Measurements from ENCODE around the gene SLC1A7.

SLC1A7 gene

GRCh38 chr1:53114581-53115400 lies 27.6 kb downstream of the SLC1A7 start:
- DNase-seq = no peak

DNA sequence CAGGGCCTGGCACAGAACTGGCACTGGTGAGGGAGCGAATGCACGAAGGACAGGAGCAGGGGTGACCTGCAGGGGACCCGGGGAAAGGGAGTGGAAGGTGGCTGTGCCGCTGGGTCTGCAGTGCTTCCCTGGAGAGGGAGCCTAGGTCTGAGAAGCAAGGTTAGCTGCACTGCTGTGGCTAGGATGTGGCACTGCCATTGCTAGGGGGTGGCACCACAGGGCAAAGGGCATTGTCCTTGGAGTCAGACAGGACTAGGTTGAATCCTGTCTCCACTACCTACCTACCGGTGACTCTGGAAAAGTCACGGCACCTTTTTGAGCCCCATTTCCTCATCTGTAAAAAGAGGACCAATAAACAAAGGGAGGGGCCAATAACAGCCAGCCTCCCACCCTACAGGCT lies 28.3 kb downstream of the SLC1A7 start:
- no peak for DNase-seq

GRCh38 chr1:53112861-53113260 lies 29.6 kb downstream of the SLC1A7 start:
- no peak for DNase-seq

DNA sequence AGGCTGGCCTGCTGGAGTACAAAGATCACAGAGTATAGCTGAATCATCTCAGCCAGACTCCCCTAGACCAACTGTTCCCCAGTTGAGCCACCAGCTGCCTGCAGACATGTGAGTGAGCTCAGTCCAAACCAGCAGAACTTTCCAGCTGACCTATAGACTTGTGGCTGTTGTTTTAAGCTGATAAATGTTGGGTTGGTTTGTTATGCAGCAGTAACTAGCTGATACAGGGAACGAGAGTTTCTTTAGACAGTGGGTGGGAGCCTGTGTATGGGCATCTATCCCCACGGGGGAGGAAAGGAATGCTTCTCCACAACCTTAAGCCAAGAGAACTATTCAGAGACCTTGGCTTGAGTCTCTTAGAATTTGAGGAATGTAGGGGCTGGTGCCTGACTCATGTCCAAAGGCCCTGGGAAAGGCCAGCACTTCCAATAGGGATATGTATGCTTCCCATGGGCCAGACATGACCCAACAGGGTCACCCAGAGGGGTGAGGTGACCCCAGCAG lies 30.1 kb downstream of the SLC1A7 start:
- no peak for DNase-seq

GRCh38 chr1:53111693-53112092 lies 30.7 kb downstream of the SLC1A7 start:
- no peak for DNase-seq

DNA sequence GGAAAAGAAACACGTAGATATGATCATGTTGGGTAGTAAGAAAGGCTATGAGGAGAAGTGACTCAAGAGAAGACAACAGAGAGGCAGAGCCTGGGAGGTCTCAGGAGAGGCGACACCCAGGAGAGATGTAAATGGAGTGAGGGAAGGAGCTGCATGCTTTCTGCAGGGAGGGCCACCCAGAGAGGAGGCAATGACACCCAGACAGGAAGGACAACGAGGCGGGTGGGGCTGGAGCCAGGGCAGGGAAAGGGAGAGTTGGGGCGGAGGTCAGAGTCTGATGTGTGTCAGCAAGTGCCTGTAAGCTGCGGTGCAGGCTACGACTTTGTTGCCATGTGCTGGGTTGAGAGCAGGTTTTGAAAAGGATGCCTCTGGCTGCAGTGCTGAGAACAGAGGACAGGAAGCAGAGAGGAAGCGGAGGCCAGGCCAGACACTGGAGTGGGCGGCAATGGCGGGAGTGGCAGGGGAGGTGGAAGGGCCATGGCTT lies 31.3 kb downstream of the SLC1A7 start:
- DNase-seq = no peak

DNA sequence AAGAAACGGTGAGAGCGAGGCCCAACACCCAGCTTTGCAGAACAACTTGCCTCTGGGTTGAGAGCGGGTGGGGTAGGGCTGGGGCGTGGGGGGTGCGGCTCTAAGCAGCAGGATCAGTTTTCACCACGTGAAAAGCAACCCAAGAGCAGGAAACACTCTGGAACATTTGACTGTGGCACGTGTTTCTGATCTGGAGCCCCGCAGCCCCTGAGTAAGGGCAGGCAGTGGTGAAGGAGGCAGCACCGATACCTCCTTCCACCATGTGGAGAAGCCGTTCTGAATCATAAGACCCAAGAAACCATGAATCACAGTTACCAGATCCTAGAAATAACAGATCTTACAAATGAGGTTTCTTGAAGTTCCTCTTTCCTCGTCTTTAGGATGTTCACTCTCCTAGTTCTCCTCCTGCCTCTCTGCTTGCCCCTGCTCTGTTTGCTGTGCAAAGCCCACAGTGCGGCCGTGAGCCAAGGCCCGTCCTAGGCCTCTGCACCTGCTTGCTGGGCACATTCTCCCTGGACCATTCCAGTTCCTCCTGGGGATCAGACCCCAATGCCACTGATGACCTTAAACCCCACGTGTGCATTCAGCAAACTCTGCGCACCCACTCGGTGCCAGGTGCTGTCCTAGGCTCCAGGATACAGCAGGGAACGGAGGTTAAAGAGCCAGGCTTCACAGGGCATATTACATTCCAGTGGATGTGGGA lies 31.9 kb downstream of the SLC1A7 start:
- no peak for DNase-seq

GRCh38 chr1:53108646-53109580 lies 33.5 kb downstream of the SLC1A7 start:
- DNase-seq = no peak

DNA sequence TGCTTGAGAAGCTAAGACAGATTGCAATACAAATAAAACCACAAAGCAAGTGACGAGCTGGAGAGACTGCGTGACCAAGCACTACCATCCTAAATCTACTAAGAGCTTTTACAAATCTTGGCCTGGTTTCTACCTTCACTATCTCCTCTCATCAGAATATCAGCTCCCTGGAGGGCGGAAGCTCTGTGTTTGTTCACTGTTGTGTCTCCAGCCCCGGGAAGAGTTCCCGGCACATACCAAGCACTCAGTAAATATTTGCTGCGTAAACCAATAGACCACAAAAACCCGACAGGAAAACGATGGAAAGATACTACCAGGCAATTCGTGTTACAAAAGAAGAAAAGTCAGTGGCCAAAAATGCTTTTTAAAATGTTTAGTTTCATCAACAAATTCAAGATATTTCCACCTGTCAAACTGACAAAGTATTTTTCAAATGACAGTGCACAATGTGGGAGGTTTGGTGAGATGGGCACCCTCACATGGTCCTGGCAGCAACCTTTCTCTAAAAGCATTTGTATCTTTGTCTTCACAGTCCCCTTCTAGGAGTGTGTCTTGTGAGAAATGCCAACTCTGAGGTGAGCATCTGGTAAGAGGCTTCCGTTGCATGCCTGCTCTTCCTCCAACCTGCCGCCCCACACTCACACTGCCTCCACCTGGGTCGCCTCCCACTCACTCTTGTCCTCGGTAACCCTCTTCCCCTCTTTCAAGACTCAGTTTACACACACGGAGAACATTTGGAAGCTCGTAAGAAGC lies 34.7 kb downstream of the SLC1A7 start:
- DNase-seq = no peak

GRCh38 chr1:53107090-53107489 lies 35.3 kb downstream of the SLC1A7 start:
- DNase-seq = no peak

DNA sequence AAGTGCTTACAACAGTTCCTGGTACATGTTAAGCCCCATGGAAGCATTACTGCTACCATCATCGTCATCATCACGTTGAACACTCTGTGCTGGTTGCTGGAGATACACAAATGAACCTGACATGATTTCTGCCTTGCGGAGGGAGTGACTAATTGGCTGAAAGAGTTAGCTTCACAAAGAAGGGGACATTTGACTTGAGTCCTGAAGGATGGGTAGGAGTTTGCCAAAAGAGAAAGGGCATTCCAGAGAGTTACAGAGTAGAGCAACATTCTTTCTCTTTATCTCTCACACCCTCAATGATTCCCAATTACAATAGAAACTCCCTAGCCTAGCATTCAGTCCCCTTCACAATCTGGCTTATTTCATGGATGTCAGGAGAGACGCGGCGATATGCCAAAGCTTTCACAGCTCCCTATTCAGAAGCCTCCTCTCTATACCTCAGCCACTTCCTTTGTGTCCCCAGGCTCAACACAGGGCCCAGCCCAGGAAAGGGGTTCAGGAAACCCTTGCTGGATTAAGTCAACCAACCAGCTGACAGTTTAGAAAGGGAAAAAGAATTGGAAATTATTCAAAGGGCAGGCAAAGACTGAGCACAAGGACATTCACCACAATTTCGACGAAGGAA lies 38.0 kb downstream of the SLC1A7 start:
- no peak for DNase-seq

DNA sequence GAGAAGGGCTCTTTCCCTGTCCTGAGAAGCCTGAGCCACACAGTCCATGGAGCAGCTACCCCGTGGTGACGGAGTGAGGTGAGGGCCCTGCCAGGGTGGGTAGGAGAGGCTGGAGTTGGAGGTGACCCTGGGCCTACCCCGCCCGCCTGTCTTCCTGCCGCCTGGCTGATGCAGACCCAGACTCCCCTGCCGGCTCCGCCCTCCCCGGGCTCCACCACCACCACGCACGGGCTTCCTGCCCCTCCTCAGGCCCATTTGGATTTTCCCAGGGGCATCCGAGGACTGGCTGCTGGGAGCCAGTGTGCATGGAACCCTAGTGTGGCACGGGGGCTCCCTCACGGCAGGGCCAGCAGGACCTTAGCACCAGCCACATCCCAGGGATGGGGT lies 47.9 kb downstream of the SLC1A7 start:
- DNase-seq = no peak

DNA sequence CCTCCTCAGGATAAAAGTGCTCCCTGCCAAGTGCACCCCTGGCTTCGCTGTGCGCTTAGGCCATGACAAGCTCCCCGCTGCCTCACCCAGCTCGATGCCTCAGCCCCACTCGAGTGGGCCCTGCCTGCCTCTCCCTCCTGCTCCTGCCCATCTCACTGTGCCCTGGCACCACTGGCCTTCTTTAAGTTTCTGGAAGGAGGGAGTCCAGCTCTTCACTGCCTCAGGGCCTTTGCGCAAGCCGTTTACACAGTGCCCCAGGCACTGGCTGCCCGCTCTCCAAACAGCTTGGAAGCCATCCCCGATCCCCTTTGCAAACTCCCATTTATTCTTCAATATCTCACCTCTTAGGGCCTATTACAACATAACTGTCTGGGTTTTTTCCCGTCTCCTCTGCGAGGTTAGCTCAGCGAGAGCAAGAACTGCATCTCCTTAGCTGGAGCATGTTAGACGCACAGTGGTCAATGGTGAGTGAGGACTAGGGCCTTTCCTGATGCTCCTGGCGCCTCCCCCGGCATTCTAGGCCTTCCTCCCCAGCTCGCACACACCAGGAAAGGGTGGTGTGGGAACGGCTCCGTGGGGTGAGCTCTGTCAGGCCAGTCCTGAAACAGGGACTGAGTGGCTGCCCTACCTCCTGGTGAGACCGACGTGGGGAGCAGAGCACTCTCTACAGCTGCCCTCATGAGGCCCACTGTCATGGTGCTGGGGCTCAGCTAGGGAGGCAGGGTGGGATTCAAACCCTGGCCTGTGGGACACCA lies 48.5 kb downstream of the SLC1A7 start:
- no peak for DNase-seq

GRCh38 chr1:53093451-53093754 lies 49.0 kb downstream of the SLC1A7 start:
- no peak for DNase-seq

GRCh38 chr1:53092659-53093450 lies 49.6 kb downstream of the SLC1A7 start:
- no peak for DNase-seq

DNA sequence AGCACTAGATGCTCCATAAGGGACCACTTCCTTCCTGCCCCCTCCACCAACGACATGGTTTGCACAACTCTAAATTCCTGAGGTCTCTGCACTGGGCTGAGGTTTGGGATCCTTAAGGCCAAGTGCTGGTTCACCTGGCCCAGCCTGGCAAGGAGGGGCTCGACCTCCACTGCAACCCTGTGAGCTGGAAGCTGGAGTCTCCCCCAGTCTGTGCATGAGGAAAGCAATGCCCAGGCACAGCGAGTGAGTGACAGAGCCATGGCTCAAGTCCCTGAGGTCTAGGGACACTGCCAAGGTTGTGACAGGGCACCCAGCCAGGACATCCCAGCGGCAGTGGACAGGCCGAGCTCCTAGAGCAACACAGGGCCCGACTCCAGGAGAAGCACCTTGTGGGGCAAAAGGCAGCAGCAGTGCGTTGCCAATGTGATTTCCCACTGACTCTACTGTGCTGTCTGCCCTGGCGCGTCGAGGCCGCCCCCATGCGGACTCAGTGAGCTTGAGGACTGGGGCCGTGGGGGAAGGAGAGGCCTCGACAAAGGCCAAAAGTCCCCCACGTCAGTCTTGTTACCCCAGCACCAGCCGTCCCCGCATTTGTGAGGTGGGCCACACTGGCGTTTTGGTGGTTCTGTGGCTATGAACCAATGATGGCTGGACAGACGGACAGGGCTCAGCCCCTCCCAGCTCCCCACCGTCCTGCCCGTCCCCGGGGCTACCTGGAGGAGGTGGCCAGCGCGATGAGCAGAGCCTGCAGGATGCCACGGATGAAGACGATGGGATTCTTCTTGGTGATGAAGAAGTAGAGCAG lies 50.4 kb downstream of the SLC1A7 start:
- no peak for DNase-seq

DNA sequence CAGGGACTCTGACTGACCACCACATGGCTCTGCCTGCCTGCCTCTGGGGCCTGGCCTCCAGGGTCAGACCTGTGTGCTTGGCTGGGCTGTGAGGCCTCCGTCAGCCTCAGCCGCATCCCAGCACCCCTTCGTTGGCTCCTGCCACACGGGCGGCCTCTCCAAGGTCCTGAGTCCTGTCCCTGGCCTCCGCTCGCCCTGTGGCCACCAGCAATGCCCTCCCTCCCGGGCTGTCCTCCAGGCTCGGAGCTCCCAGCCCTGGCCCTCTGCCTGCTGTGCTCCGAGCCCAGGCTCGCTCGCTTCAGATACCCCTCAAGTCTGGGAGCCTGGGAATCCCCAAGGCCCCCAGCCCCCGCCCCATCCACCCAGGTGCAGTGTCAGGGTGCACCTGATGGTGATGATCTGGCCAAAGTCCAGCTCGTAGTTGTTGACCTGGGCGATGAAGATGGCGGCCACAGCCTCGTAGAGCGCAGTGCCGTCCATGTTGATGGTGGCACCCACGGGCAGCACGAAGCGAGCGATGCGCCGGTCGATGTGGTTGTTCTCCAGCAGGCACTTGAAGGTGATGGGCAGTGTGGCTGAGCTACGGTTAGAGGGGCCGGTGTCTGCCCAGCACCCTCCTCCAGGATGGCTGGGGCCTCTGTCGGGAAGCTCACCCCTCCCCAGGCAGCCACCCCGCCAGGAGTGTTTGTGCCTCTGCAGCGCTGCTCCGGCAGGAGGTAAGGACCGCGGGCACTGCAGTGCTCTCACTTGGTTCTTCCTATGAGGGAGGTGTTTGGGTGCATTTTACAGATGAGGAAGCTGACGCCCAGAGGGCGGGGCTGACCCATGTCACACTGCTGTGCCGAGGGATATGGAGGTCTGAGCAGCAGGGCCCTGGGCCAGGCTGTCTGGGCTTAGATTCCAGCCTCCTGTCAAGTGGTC lies 52.0 kb downstream of the SLC1A7 start:
- no peak for DNase-seq

Data from activated CD8-positive, alpha-beta memory T cell treated with anti-CD3 and anti-CD28 coated beads, Interleukin-2, amount 50 U/mL, for 4 hours (primary cell).